Muscle layer of colon (tissue), 2 donors: ENCODE measurements around the gene PACC1.
"Not testable (repeated sequence)": the region's sequence is repeated elsewhere in the genome, so short reads cannot be mapped to it uniquely, and the experiment has no call there.

Source experiments
- H3K27ac ChIP-seq: one replicate; pipeline ENCODE4 v1.7.0; 2013; ENCODE audit warnings: low read depth, mild to moderate bottlenecking, low read length, moderate library complexity
- H3K27me3 ChIP-seq, 2 donors: one replicate each; pipeline ENCODE4 v1.7.0; 2013; ENCODE audit warnings: low read length in 2 of 2, mild to moderate bottlenecking in 2 of 2; ENCODE audit not compliant: insufficient read depth in 2 of 2, control insufficient read depth in 1 of 2
- H3K36me3 ChIP-seq: one replicate; pipeline ENCODE4 v1.7.0; 2013; ENCODE audit warnings: mild to moderate bottlenecking, low read length; ENCODE audit not compliant: insufficient read depth
- H3K4me1 ChIP-seq: one replicate; pipeline ENCODE4 v1.7.0; 2013; ENCODE audit warnings: mild to moderate bottlenecking, low read length; ENCODE audit not compliant: insufficient read depth
- H3K4me3 ChIP-seq, 2 donors: one replicate each; pipeline ENCODE4 v1.7.0; 2013; ENCODE audit warnings: low read length in 2 of 2, low read depth in 1 of 2, mild to moderate bottlenecking in 1 of 2, moderate library complexity in 1 of 2
- H3K9ac ChIP-seq: one replicate; pipeline ENCODE4 v1.7.0; 2013; ENCODE audit warnings: low read length
- H3K9me3 ChIP-seq: one replicate; pipeline ENCODE4 v1.7.0; 2013; ENCODE audit warnings: mild to moderate bottlenecking, low read length
- donor health status: abdominal sarcoma.
- donor health status: Adenocarcinoma of cecum.

Gene PACC1

DNA sequence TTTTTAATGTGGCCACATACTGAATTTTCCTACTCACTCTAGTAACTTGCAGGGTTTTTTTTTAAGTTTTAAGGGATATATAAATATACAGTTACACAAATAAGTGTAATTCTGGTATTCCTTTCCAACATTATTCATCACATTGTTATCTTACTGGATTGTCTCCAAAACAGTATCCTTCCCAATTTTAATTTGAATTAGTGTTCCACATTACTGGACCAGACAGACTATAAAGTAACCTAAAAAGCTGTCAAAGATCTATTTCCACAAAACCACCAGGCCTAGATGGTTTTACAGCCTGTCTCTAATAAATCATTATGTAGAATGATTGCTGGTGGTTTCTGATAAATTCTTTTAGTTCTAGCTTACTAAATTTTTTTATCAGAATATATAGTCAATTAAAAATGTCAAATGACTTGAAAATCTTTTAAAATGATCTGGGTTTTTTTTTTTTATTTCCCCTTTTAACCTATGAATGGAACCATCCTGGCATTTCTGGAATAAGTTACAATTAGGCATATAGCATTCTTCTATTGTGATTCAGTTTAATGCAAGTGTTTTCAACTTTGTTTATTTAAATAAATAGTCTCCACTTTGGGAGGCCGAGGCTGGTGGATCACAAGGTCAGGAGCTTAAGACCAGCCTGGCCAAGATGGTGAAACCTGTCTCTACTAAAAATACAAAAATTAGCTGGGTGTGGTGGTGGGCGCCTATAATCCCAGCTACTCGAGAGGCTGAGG lies 59.3 kb downstream of the PACC1 start:
- Histone ChIP-seq H3K27ac (no peak overlapping the region), H3K36me3 (peaks cover 36% of the 10 kb centered on the region), H3K4me3 (no peak overlapping the region), H3K27me3 (no peaks in the 10 kb centered on the region), H3K9me3 (no peaks in the 10 kb centered on the region), H3K4me1 (no peaks in the 10 kb centered on the region), H3K9ac (no peak overlapping the region)

DNA sequence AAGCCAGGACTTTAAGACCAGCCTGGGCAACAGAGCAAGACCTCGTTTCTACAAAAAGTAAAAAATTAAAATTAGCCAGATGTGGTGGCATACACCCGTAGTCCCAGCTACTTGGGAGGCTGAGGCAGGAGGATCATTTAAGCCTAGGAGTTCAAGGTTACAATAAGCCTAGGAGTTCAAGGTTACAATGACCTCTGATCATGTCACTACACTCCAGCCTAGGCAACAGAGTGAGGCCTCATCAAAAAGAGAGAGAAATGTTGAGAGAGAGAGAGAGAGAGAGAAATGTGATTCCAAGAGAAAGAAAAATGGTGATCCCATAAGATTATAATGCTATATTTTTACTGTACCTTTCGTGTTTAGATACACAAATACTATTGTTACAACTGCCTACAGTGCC lies 60.2 kb downstream of the PACC1 start:
- H3K9ac ChIP-seq = no peak overlapping the region
- no peaks in the 10 kb centered on the region for H3K4me1 ChIP-seq
- H3K27me3 ChIP-seq = no peaks in the 10 kb centered on the region
- H3K4me3 ChIP-seq = no peak overlapping the region
- H3K9me3 ChIP-seq = no peaks in the 10 kb centered on the region
- no peak overlapping the region for H3K27ac ChIP-seq
- H3K36me3 ChIP-seq = peaks cover 26% of the 10 kb centered on the region

DNA sequence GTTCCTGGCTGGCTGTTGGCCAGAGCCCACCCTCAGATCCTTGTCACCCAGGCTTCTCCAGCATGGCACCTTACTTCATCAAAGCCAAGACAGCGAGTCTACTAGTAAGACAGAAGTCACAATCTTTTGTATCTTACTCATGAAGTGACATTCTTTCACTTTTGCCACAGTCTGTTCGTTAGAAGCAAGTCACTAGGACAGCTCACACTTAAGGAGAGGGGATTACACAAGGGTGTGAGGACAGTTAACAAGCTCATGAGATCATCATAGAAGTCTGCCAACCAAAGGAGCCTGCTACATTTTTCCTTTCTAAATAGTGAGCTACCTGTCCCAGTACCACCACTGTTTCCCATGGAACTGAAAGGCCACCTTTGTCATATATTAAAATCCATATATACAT lies 61.5 kb downstream of the PACC1 start:
- Histone ChIP-seq H3K27ac (no peak overlapping the region), H3K4me1 (no peaks in the 10 kb centered on the region), H3K9me3 (no peaks in the 10 kb centered on the region), H3K4me3 (no peak overlapping the region), H3K36me3 (peaks cover 17% of the 10 kb centered on the region), H3K27me3 (no peaks in the 10 kb centered on the region), H3K9ac (no peak overlapping the region)

- Histone ChIP-seq H3K4me3 (no peak overlapping the region), H3K27me3 (no peaks in the 10 kb centered on the region), H3K27ac (no peak overlapping the region), H3K36me3 (peaks cover 26% of the 10 kb centered on the region), H3K4me1 (no peaks in the 10 kb centered on the region), H3K9ac (no peak overlapping the region), H3K9me3 (no peaks in the 10 kb centered on the region)
These were observed 62.9 kb downstream of the PACC1 start for GRCh38 chr1:212351588-212352362.

DNA sequence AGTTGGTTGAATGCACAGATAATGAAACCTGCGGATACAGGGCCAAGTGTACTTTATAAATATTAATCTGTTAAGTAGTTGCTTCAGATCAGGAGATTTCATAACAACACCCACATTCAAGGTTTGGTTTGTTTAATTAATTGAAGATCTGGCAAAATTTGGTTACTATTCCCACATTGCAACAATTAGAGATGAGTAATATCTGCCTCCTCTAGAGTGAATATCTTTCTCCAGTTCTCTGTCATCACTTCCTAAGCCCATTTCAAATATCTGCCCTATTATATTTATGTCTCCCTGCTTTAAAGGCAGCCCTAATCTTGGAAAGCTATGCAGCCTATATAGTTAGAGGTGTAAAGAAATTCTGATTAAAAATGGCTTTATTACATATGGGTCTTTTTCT lies 68.1 kb downstream of the PACC1 start:
- Histone ChIP-seq H3K9ac (no peak overlapping the region), H3K9me3 (no peaks in the 10 kb centered on the region), H3K27ac (no peak overlapping the region), H3K27me3 (no peaks in the 10 kb centered on the region), H3K36me3 (peaks cover 12% of the 10 kb centered on the region), H3K4me1 (no peaks in the 10 kb centered on the region), H3K4me3 (no peak overlapping the region)

DNA sequence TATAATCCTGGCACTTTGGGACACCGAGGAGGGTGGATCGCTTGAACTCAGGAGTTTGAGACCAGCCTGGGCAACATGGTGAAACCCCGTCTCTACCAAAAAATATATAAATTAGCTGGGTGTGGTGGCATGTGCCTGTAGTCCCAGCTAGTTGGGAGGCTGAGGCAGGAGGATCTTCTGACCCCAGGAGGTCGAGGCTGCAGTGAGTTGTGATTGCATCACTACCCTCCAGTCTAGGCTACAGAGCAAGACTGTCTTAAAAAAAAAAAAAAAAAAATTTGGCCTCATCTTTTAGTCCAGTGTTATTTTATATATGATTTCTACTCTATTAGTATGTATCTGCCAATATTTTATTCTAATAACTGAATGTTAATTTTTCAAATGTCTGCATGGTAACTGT lies 69.8 kb downstream of the PACC1 start:
- H3K4me1 ChIP-seq = peaks cover 6% of the 10 kb centered on the region
- no peak overlapping the region for H3K4me3 ChIP-seq
- H3K36me3 ChIP-seq = peaks cover 12% of the 10 kb centered on the region
- no peaks in the 10 kb centered on the region for H3K27me3 ChIP-seq
- H3K27ac ChIP-seq = no peak overlapping the region
- no peak overlapping the region for H3K9ac ChIP-seq
- no peaks in the 10 kb centered on the region for H3K9me3 ChIP-seq

DNA sequence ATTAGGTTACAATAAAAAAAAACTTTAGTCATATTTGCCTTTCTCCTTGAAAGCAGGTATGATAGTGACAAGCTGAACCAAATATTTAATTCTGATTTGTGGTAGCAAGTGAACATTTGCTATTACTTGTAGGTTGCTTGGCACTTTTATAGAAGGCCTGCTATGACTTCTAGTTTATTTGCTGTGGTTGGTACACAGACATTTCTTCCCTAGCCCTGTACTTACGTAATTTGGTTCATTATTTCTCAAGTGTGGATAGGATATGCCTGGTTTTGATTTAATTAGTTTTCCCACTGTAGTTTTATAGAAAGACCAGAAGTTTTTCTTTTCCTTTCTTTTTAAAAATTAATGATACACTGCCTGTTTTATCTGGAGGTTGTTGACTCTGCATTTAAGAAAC lies 73.6 kb downstream of the PACC1 start:
- peaks cover 5% of the 10 kb centered on the region for H3K36me3 ChIP-seq
- H3K27ac ChIP-seq = no peak overlapping the region
- no peak overlapping the region for H3K9ac ChIP-seq
- no peaks in the 10 kb centered on the region for H3K9me3 ChIP-seq
- H3K4me3 ChIP-seq = no peak overlapping the region
- no peaks in the 10 kb centered on the region for H3K27me3 ChIP-seq
- peaks cover 6% of the 10 kb centered on the region for H3K4me1 ChIP-seq

GRCh38 chr1:212329105-212329504 lies 85.6 kb downstream of the PACC1 start:
- no peaks in the 10 kb centered on the region for H3K4me1 ChIP-seq
- H3K36me3 ChIP-seq = no peaks in the 10 kb centered on the region
- no peak overlapping the region for H3K27ac ChIP-seq
- H3K27me3 ChIP-seq = no peaks in the 10 kb centered on the region
- no peak overlapping the region for H3K9ac ChIP-seq
- no peak overlapping the region for H3K4me3 ChIP-seq
- H3K9me3 ChIP-seq = no peaks in the 10 kb centered on the region

GRCh38 chr1:212328248-212328647 lies 86.4 kb downstream of the PACC1 start:
- Histone ChIP-seq H3K27ac (no peak overlapping the region), H3K27me3 (no peaks in the 10 kb centered on the region), H3K9me3 (no peaks in the 10 kb centered on the region), H3K9ac (no peak overlapping the region), H3K36me3 (no peaks in the 10 kb centered on the region), H3K4me1 (no peaks in the 10 kb centered on the region), H3K4me3 (no peak overlapping the region)

DNA sequence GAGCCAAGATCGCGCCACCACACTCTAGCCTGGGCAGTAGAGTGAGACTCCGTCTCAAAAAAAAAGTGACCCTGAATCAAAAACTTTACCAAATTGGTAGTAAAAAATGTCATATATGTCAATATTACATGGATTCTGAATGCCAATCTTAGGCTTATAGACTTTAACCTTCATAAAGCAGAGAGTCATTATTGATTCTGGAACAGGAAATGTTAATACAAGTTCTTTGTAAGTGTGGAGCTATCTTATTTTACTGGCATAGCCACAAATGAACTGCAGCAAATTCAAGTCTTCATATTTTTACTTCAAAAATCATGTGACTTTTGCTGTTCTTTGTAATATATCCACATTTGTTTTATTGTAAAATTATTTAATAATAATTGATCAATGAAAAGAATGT lies 88.1 kb downstream of the PACC1 start:
- H3K4me3 ChIP-seq = no peak overlapping the region
- no peaks in the 10 kb centered on the region for H3K36me3 ChIP-seq
- H3K9me3 ChIP-seq = no peaks in the 10 kb centered on the region
- no peaks in the 10 kb centered on the region for H3K4me1 ChIP-seq
- H3K27me3 ChIP-seq = no peaks in the 10 kb centered on the region
- no peak overlapping the region for H3K27ac ChIP-seq
- no peak overlapping the region for H3K9ac ChIP-seq

DNA sequence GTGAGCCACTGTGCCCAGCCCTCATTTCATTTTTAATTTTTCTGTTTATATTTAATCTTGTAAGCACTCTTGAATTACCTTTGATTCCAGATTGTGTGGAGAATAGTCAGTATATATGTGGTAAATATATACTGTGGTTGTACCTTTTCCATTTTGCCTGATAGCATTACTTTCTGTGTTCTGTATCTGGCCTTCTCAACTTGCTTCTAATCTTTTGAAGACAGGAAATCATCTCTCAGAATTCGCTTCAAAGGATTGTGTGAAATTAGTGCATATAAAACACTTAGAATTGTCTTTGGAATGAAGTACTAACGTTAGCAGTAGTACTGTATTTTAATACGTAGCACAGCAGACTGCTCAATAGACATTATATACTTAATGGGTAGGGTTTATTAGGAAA lies 91.6 kb downstream of the PACC1 start:
- no peaks in the 10 kb centered on the region for H3K9me3 ChIP-seq
- H3K4me1 ChIP-seq = no peaks in the 10 kb centered on the region
- no peak overlapping the region for H3K4me3 ChIP-seq
- no peak overlapping the region for H3K9ac ChIP-seq
- H3K27me3 ChIP-seq = no peaks in the 10 kb centered on the region
- H3K36me3 ChIP-seq = no peaks in the 10 kb centered on the region
- H3K27ac ChIP-seq = no peak overlapping the region

- not testable (repeated sequence) for H3K4me3 ChIP-seq, H3K9ac ChIP-seq, H3K27me3 ChIP-seq, H3K36me3 ChIP-seq, H3K9me3 ChIP-seq, H3K4me1 ChIP-seq, H3K27ac ChIP-seq
These were observed 93.7 kb downstream of the PACC1 start for GRCh38 chr1:212321031-212321430.
